ENCODE data around the gene EDC4.

GRCh38 chr16:67844497-67844896 lies 28.4 kb upstream of the EDC4 start:
- TF ChIP-seq POLR2A (IDR thresholded peaks at IDR 0.05) (no peak), CTCF (IDR thresholded peaks at IDR 0.05) (no peak), EP300 (IDR thresholded peaks at IDR 0.05) (no peak)

All from tibial nerve (tissue), 4 donors.